ENCODE data around the gene WNT7A.

- TF ChIP-seq CTCF (IDR thresholded peaks at IDR 0.05), result no peak
- no peak for TF ChIP-seq EP300 (IDR thresholded peaks at IDR 0.05)
- TF ChIP-seq POLR2A (IDR thresholded peaks at IDR 0.05), result no peak
Measured at GRCh38 chr3:13853256-13853977, 26.5 kb downstream of the WNT7A start.

Data from upper lobe of left lung (tissue), 4 donors.